ENCODE data around the gene ZNF618.

- TF ChIP-seq CTCF (conservative IDR thresholded peaks at IDR 0.05; ENCODE audit: low read depth, low read length): no peak
- no peak for TF ChIP-seq EZH2phosphoT487 (IDR thresholded peaks at IDR 0.05; ENCODE audit: borderline replicate concordance, low read length)
- TF ChIP-seq EZH2 (IDR thresholded peaks at IDR 0.05; ENCODE audit: low read length, unreplicated experiment): no peak
Observed at GRCh38 chr9:113842086-113842485, 34.0 kb upstream of the ZNF618 start.

Measured in PC-3 (cell line).